Vagina (tissue), 2 donors: ENCODE results near the gene RELT.

Experiments used
- CTCF ChIP-seq, 3 experiments: fragments of 450-650 bp in 2 of 3; fragments of 200-600 bp in 1 of 3; sonication (generic) in 1 of 3; IDR thresholded peaks; one replicate each; pipeline ENCODE4 v1.5.1; 2017 to 2019; ENCODE audit warnings: antibody characterized with exemption in 3 of 3, mild to moderate bottlenecking in 2 of 3, moderate library complexity in 2 of 3
- POLR2A ChIP-seq, 2 donors: fragments of 450-650 bp; IDR thresholded peaks; one replicate each; pipeline ENCODE4 v1.6.1; 2017; ENCODE audit warnings: antibody characterized with exemption in 2 of 2, mild to moderate bottlenecking in 2 of 2, moderate library complexity in 2 of 2
- POLR2AphosphoS5 ChIP-seq, 2 donors: sonication (generic); formaldehyde crosslinking; IDR thresholded peaks; one replicate each; pipeline ENCODE4 v1.9.0; 2017; ENCODE audit warnings: antibody characterized with exemption in 2 of 2, mild to moderate bottlenecking in 2 of 2, low read depth in 1 of 2; ENCODE audit not compliant: insufficient read depth in 1 of 2

DNA sequence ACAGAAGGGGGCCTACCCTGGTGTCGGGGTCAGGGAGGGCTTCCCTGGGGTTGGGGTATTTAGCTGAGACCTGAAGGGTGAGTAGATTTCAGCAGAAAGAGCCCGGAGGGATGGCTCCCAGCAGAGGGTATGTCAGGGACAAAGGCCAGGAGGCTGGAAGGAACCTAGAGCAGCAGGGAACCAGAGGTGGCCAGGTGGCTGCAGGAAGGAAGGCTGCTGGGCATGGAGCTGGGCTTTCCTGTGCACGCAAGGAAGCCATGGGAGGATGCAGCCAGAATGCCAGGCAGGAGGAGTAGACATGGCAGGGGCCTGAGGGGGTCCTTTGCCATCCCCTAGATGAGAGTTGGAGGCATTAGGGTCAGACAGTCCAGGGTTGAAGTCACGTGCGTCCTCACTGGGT, 27.4 kb upstream of the RELT start:
- no peak for TF ChIP-seq CTCF (IDR thresholded peaks at IDR 0.05)
- no peak for TF ChIP-seq POLR2A (IDR thresholded peaks at IDR 0.05)
- TF ChIP-seq POLR2AphosphoS5 (IDR thresholded peaks at IDR 0.05; ENCODE audit: insufficient read depth in 1 of 2, low read depth in 1 of 2), result no peak
